GM12873 (cell line): ENCODE measurements around the gene COL4A1.

Experiments
- CTCF ChIP-seq: IDR thresholded peaks from 2 replicates; pipeline ENCODE4 v1.5.1; 2012; ENCODE audit warnings: low read depth, mild to moderate bottlenecking, moderate library complexity, low read length, control low read depth; ENCODE audit not compliant: insufficient read depth; ENCODE audit errors: missing control alignments

Gene COL4A1

GRCh38 chr13:110351636-110352420, 44.9 kb upstream of the COL4A1 start:
- no peak for TF ChIP-seq CTCF

DNA sequence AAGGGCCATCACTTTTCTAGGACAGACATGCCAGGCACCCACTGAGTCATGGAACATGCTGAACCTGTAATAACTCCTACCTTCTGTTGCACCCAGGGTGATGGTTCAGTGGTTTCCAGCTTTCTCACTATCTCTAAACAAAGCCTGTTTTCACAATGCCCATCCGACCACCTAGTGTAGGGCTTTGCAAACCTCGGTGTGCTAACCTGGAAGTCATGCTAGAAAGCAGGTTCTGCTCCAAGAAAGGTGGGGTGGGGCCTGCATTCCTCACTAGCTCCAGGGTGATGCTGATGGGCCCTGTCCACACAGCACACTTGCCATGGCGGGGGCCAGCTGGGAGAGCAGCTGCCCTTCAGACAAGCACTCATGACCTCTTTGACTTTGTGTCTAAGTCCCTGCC, 43.6 kb upstream of the COL4A1 start:
- TF ChIP-seq CTCF, result no peak

- no peak for TF ChIP-seq CTCF
Measured at GRCh38 chr13:110350049-110350448, 43.1 kb upstream of the COL4A1 start.

GRCh38 chr13:110349239-110349638, 42.3 kb upstream of the COL4A1 start:
- TF ChIP-seq CTCF, result no peak

GRCh38 chr13:110348309-110349105, 41.5 kb upstream of the COL4A1 start:
- TF ChIP-seq CTCF, result no peak

GRCh38 chr13:110347535-110348308, 40.8 kb upstream of the COL4A1 start:
- TF ChIP-seq CTCF, result no peak

GRCh38 chr13:110347088-110347487, 40.1 kb upstream of the COL4A1 start:
- TF ChIP-seq CTCF, result no peak
